ENCODE results near the gene PARD3B.

GRCh38 chr2:205439621-205440020, 894.3 kb downstream of the PARD3B start:
- no peak for TF ChIP-seq CTCF (IDR thresholded peaks at IDR 0.05)
- no peak for TF ChIP-seq EP300 (IDR thresholded peaks at IDR 0.05; ENCODE audit: low read depth)

Measured in transverse colon (tissue), 3 donors.